Endothelial cell of umbilical vein (primary cell): ENCODE measurements around the gene CS. TPM values are rescaled to one million over a fixed set of nuclear protein-coding genes. Genes with fewer than 3 reads are reported as not detected.

Experiments
- BruUV-seq: library from RNA; stranded (reverse); fragments of 400-500 nt; replicated peaks from 2 replicates; lab custom pipeline; 2021; lab: Mats Ljungman, UMichigan
- CTCF ChIA-PET: fragments of 300-600, 350-600 bp; sonication (Branson Sonifier 250); formaldehyde crosslinking; loops from one replicate; lab custom pipeline; 2021; ENCODE audit warnings: antibody characterized with exemption, inconsistent platforms; lab: Charles Lee
- POLR2A ChIA-PET: fragments of 300-600, 350-600 bp; sonication (Branson Sonifier 250); formaldehyde crosslinking; loops from one replicate; lab custom pipeline; 2021; ENCODE audit warnings: antibody characterized with exemption, inconsistent platforms; lab: Charles Lee
- DNase-seq: peaks from one replicate; pipeline ENCODE4 v3.0.0-alpha.2; 2011; ENCODE audit warnings: low read depth, low spot score
- FAIRE-seq: peaks from 2 replicates; lab custom pipeline; 2011; peaks lifted over from hg19 to GRCh38; lab: Jason Lieb, UNC
- H2AFZ ChIP-seq: 2 replicates; pipeline ENCODE4 v1.6.0; 2012; ENCODE audit warnings: low read depth, low read length, control low read depth, inconsistent platforms
- H3K27ac ChIP-seq: 2 replicates; pipeline ENCODE4 v1.5.1; 2011; ENCODE audit warnings: low read depth, mild to moderate bottlenecking, control low read depth, low read length, moderate library complexity; ENCODE audit not compliant: insufficient read depth
- H3K27me3 ChIP-seq, 2 experiments: 2 replicates each; pipeline versions ENCODE4 v1.6.0 to v1.6.1; 2011; ENCODE audit warnings: low read length in 2 of 2, mixed read lengths in 1 of 2; ENCODE audit not compliant: control insufficient read depth in 2 of 2, insufficient read depth in 2 of 2
- H3K36me3 ChIP-seq, 2 experiments: 2 replicates in 1 of 2; 3 replicates in 1 of 2; pipeline ENCODE4 v1.5.1; 2011; ENCODE audit warnings: low read length in 2 of 2, mild to moderate bottlenecking in 1 of 2, moderate library complexity in 1 of 2; ENCODE audit not compliant: control insufficient read depth in 2 of 2, insufficient read depth in 2 of 2; ENCODE audit errors: extremely low read depth in 1 of 2
- H3K4me1 ChIP-seq: 3 replicates; pipeline ENCODE4 v1.5.1; 2011; ENCODE audit warnings: mild to moderate bottlenecking, low read length; ENCODE audit not compliant: control insufficient read depth, insufficient read depth; ENCODE audit errors: extremely low read depth
- H3K4me2 ChIP-seq: 2 replicates; pipeline ENCODE4 v1.6.1; 2011; ENCODE audit warnings: low read length, control low read depth, mixed read lengths; ENCODE audit not compliant: insufficient read depth
- H3K4me3 ChIP-seq, 3 experiments: fragments of 200-600 bp in 1 of 3; sonication (generic), shearing (Covaris generic) in 1 of 3; replicated peaks in 1 of 3; 2 replicates each; pipeline ENCODE4 v1.5.1; 2011 to 2016; ENCODE audit warnings: control low read depth in 3 of 3, low read length in 3 of 3, mild to moderate bottlenecking in 2 of 3, inconsistent platforms in 1 of 3, low read depth in 1 of 3, moderate library complexity in 1 of 3; ENCODE audit not compliant: insufficient read depth in 1 of 3
- H3K79me2 ChIP-seq: 2 replicates; pipeline ENCODE4 v1.6.0; 2012; ENCODE audit warnings: low read length, inconsistent platforms; ENCODE audit not compliant: control insufficient read depth, insufficient read depth
- H3K9ac ChIP-seq: replicated peaks from 2 replicates; pipeline ENCODE3; 2011; ENCODE audit warnings: low read length, control low read depth; ENCODE audit not compliant: insufficient read depth; ENCODE audit errors: extremely low read depth
- H3K9me1 ChIP-seq: replicated peaks from 3 replicates; pipeline ENCODE4 v1.6.0; 2011; ENCODE audit warnings: mild to moderate bottlenecking, low read length; ENCODE audit not compliant: control insufficient read depth, insufficient read depth; ENCODE audit errors: extremely low read depth
- H3K9me3 ChIP-seq: replicated peaks from 2 replicates; pipeline ENCODE4 v1.5.1; 2012; ENCODE audit warnings: low read length, inconsistent platforms; ENCODE audit not compliant: control insufficient read depth, insufficient read depth
- H4K20me1 ChIP-seq: replicated peaks from 2 replicates; pipeline ENCODE3; 2011; ENCODE audit warnings: mild to moderate bottlenecking, low read length; ENCODE audit not compliant: control insufficient read depth, insufficient read depth; ENCODE audit errors: extremely low read depth
- CTCF ChIP-seq, 2 donors: IDR thresholded peaks; 1 replicate in 1 of 2; 2 replicates in 1 of 2; pipeline ENCODE4 v1.5.1; 2011; ENCODE audit warnings: low read length in 2 of 2, mild to moderate bottlenecking in 2 of 2, moderate library complexity in 2 of 2, control low read depth in 1 of 2, inconsistent platforms in 1 of 2, low read depth in 1 of 2; ENCODE audit not compliant: insufficient read depth in 1 of 2; ENCODE audit errors: extremely low read depth in 1 of 2
- EZH2 ChIP-seq: IDR thresholded peaks from 2 replicates; pipeline ENCODE4 v1.6.1; 2012; ENCODE audit warnings: borderline replicate concordance, low read depth, mild to moderate bottlenecking, moderate library complexity, low read length, inconsistent platforms; ENCODE audit not compliant: severe bottlenecking
- FOS ChIP-seq: IDR thresholded peaks from 2 replicates; pipeline ENCODE4 v1.6.1; 2011; ENCODE audit warnings: mild to moderate bottlenecking, low read length, moderate library complexity, borderline replicate concordance; ENCODE audit not compliant: insufficient read depth
- GATA2 ChIP-seq: IDR thresholded peaks from 2 replicates; pipeline ENCODE4 v1.7.0; 2011; ENCODE audit warnings: low read depth, mild to moderate bottlenecking, moderate library complexity, mixed read lengths, low read length; ENCODE audit not compliant: insufficient read length, insufficient read depth
- JUN ChIP-seq: IDR thresholded peaks from 2 replicates; pipeline ENCODE4 v1.6.1; 2011; ENCODE audit warnings: borderline replicate concordance, low read depth; ENCODE audit not compliant: insufficient read length, insufficient read depth
- MAX ChIP-seq: IDR thresholded peaks from 2 replicates; pipeline ENCODE4 v1.6.1; 2011; ENCODE audit not compliant: insufficient read depth, insufficient read length
- MYC ChIP-seq: IDR thresholded peaks from one replicate; pipeline ENCODE4 v1.6.1; 2011; ENCODE audit warnings: mild to moderate bottlenecking, low read depth, low read length
- POLR2A ChIP-seq: IDR thresholded peaks from 2 replicates; pipeline ENCODE4 v1.6.1; 2012; ENCODE audit warnings: low read depth, mild to moderate bottlenecking, control low read depth, low read length
- POLR2AphosphoS5 ChIP-seq: IDR thresholded peaks from 2 replicates; pipeline ENCODE4 v1.6.1; 2012; ENCODE audit warnings: low read depth, mild to moderate bottlenecking, control low read depth, low read length, moderate library complexity; ENCODE audit not compliant: insufficient read depth
- dilution Hi-C: fragments of 300-500 bp; cut with MboI; formaldehyde crosslinking; loops from one replicate; pipeline ENCODE4 v1.15.0; 2019; ENCODE audit warnings: low sequenced_read_pairs; ENCODE audit not compliant: extremely low pct_ligation_motif_present
- intact Hi-C: fragments of 100-400 bp; cut with micrococcal nuclease; formaldehyde crosslinking; loops from one replicate; pipeline ENCODE4 v1.10.0; 2022
- polyA plus RNA-seq, 4 experiments: library from polyadenylated mRNA; depleted of rRNA in 3 of 4; stranded (reverse) in 3 of 4; unstranded in 1 of 4; fragments of >200 nt; gene quantifications; 2 replicates each; pipeline versions ENCODE4 v1.2.1 to v1.2.3, GENCODE V29; 2011 to 2012; ENCODE audit warnings: missing spikeins in 1 of 4
- total RNA-seq: library from RNA; stranded (reverse); gene quantifications from 2 replicates; pipeline ENCODE4 v1.2.3, GENCODE V29; 2021

CS gene
- total and polyA plus RNA-seq, 2 donors (not counting 3 experiments of a cell fraction or from before 2014, with no cell fraction given), result 129 to 312 TPM

- DNase-seq (no peak), FAIRE-seq (no peak)
- H3K36me3 ChIP-seq, result peaks cover 0 to 2% of the 10 kb centered on the region in 2 experiments
- no peak overlapping the region for H3K9ac ChIP-seq
- no peaks in the 10 kb centered on the region for H3K27me3 ChIP-seq
- H3K27ac ChIP-seq, result no peak overlapping the region
- H2AFZ ChIP-seq, result no peak overlapping the region
- intact Hi-C loops (loop anchor here (1.0 to 2.0 kb wide), 8 partner anchors 19 to 421 kb away; partner anchors contain the start of genes ANKRD52 and COQ10A), dilution Hi-C loops (no loop called here)
- TF ChIP-seq POLR2A (no peak), POLR2AphosphoS5 (no peak), CTCF (IDR thresholded peaks at IDR 0.05; ENCODE audit: extremely low read depth in 1 of 2, insufficient read depth in 1 of 2, low read depth in 1 of 2, low read length in 2 of 2) (no peak), EZH2 (no peak), MYC (no peak), MAX (no peak), FOS (no peak), JUN (no peak), GATA2 (no peak)
- H3K4me3 ChIP-seq, result peak overlapping the region in 2 of 3 experiments; percentile 49
- H3K4me2 ChIP-seq, result peak overlapping the region; percentile 69
- peaks cover 15% of the 10 kb centered on the region for H3K79me2 ChIP-seq
- no peaks in the 10 kb centered on the region for H3K9me3 ChIP-seq
- H3K4me1 ChIP-seq, result peaks cover 19% of the 10 kb centered on the region
- no peaks in the 10 kb centered on the region for H3K9me1 ChIP-seq
- ChIA-PET CTCF (no interaction called here), POLR2A (no interaction called here)
- H4K20me1 ChIP-seq, result no peaks in the 10 kb centered on the region
- no TSS peak for BruUV-seq
Observed at GRCh38 chr12:56224954-56225353, 75.2 kb downstream of the CS start.
